ENCODE results near the gene NHLH1. TPM values are rescaled to one million over a fixed set of nuclear protein-coding genes. Genes with fewer than 3 reads are reported as not detected.

The NHLH1 gene
- total and polyA plus RNA-seq, 4 experiments from 2014 or later, result 0.41 to 0.42 TPM; not detected in 2

- Histone ChIP-seq H3K9me3 (ENCODE audit: control insufficient read depth in 1 of 2, low read length in 2 of 2) (no peaks in the 10 kb centered on the region), H3K27ac (ENCODE audit: low read depth, low read length) (no peak overlapping the region), H3K27me3 (ENCODE audit: insufficient read depth, low read length) (no peaks in the 10 kb centered on the region), H3K4me1 (ENCODE audit: insufficient read depth, low read length) (no peaks in the 10 kb centered on the region), H3K36me3 (ENCODE audit: insufficient read depth, low read length) (no peaks in the 10 kb centered on the region), H3K4me3 (ENCODE audit: low read length in 2 of 2) (no peak overlapping the region)
- intact Hi-C loops (cut with micrococcal nuclease), result no loop called here
- H3K4me1 Mint-ChIP-seq, result no peaks in the 10 kb centered on the region
- ChIA-PET CTCF (ENCODE audit: partially characterized antibody) (no interaction called here), POLR2A (ENCODE audit: partially characterized antibody) (no interaction called here)
- H3K27me3 Mint-ChIP-seq, result peaks cover 0 to 3% of the 10 kb centered on the region in 2 donors
- no peak for DNase-seq
- no peak overlapping the region for H3K4me3 Mint-ChIP-seq
- no peak overlapping the region for H3K27ac Mint-ChIP-seq
- no peaks in the 10 kb centered on the region for H3K36me3 Mint-ChIP-seq
- no peaks in the 10 kb centered on the region for H3K9me3 Mint-ChIP-seq
Observed at GRCh38 chr1:160408864-160409263, 42.0 kb downstream of the NHLH1 start.

- no peaks in the 10 kb centered on the region for H3K9me3 Mint-ChIP-seq
- Histone ChIP-seq H3K36me3 (ENCODE audit: insufficient read depth, low read length) (no peaks in the 10 kb centered on the region), H3K9me3 (ENCODE audit: control insufficient read depth in 1 of 2, low read length in 2 of 2) (no peaks in the 10 kb centered on the region), H3K27ac (ENCODE audit: low read depth, low read length) (no peak overlapping the region), H3K27me3 (ENCODE audit: insufficient read depth, low read length) (no peaks in the 10 kb centered on the region), H3K4me3 (ENCODE audit: low read length in 2 of 2) (no peak overlapping the region), H3K4me1 (ENCODE audit: insufficient read depth, low read length) (no peaks in the 10 kb centered on the region)
- no peaks in the 10 kb centered on the region for H3K4me1 Mint-ChIP-seq
- no peak overlapping the region for H3K4me3 Mint-ChIP-seq
- CTCF ChIA-PET (ENCODE audit: partially characterized antibody), result no interaction called here
- peaks cover 0 to 3% of the 10 kb centered on the region in 2 donors for H3K27me3 Mint-ChIP-seq
- no peak for DNase-seq
- no peak overlapping the region for H3K27ac Mint-ChIP-seq
- intact Hi-C loops (cut with micrococcal nuclease), result no loop called here
- no peaks in the 10 kb centered on the region for H3K36me3 Mint-ChIP-seq
- POLR2A ChIA-PET (ENCODE audit: partially characterized antibody), result no interaction called here
Observed at GRCh38 chr1:160409486-160409885, 42.6 kb downstream of the NHLH1 start.

DNA sequence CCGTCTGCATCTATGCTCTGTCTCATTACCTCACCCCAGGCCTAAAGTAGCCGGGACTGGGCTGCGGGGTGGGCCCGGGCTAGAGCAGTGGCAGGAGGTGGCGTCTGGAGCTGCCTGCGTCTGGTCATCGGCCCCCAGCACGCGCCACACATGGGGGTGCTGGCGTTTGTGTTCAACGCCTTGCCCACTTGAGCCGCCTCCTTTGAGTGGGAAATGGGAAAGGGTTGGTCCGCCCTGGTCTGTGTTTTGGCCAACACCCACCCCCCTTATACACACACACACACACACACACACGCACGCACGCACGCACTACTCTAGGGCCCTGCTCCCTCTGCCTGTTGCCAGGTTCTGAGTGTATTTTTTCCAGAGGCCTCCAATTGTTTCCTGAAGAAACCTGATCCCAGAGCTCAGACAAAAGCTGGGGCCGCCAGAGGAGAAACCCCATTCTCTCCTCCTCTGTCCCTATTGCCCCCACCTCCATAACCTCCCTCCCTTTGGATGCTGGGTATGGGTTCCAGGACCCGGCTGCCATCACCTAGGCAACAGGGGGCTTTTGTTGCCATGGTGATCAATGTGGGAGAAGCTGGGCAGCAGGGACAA, 43.6 kb downstream of the NHLH1 start:
- peaks cover 0 to 4% of the 10 kb centered on the region in 2 donors for H3K27me3 Mint-ChIP-seq
- H3K4me1 Mint-ChIP-seq, result no peaks in the 10 kb centered on the region
- H3K36me3 ChIP-seq (ENCODE audit: insufficient read depth, low read length), result no peaks in the 10 kb centered on the region
- no peak overlapping the region for H3K27ac ChIP-seq (ENCODE audit: low read depth, low read length)
- no peaks in the 10 kb centered on the region for H3K36me3 Mint-ChIP-seq
- no peaks in the 10 kb centered on the region for H3K27me3 ChIP-seq (ENCODE audit: insufficient read depth, low read length)
- no peak overlapping the region for H3K4me3 Mint-ChIP-seq
- ChIA-PET CTCF (ENCODE audit: partially characterized antibody) (no interaction called here), POLR2A (ENCODE audit: partially characterized antibody) (no interaction called here)
- DNase-seq, result no peak
- no peaks in the 10 kb centered on the region for H3K4me1 ChIP-seq (ENCODE audit: insufficient read depth, low read length)
- H3K9me3 Mint-ChIP-seq, result no peaks in the 10 kb centered on the region
- H3K9me3 ChIP-seq (ENCODE audit: control insufficient read depth in 1 of 2, low read length in 2 of 2), result no peaks in the 10 kb centered on the region
- H3K4me3 ChIP-seq (ENCODE audit: low read length in 2 of 2), result no peak overlapping the region
- H3K27ac Mint-ChIP-seq, result no peak overlapping the region
- intact Hi-C loops (cut with micrococcal nuclease), result no loop called here

DNA sequence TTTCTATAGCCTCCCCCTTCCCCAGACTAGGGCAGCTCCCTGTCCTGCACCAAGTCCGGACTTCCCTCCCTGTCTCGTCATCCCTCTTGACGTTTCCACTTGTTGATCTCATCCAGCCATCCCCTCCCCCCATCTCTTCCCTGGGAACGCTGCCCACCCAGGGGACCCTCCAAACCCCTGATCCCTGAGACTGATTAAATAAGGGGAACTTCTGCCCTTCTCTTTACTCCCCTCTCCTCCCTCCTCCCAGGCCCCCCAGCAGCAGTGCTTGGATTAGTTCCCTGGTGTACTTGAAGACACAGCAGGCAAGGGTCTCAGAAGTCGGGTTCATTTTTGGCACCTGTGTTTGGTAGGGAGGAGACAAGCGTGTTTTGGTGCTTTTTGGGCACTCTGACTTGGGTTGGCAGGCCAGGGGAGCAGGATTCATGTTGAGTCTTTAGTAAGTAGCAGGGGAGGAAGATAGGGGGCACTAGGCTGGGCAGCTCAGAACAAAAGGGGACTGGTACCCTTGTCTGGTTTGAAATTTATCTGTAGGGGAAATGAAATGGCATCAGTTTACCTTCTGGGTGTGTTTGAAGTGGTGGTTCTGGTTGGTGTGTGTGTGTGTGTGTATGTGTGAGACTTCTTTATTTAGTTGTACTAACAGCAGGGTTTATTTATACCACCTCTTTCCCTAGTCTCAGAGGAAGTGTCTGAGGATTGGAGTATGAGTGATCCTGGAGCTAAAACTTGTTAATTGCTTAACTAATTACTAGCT, 44.6 kb downstream of the NHLH1 start:
- peaks cover 0 to 4% of the 10 kb centered on the region in 2 donors for H3K27me3 Mint-ChIP-seq
- H3K27ac Mint-ChIP-seq, result no peak overlapping the region
- intact Hi-C loops (cut with micrococcal nuclease), result no loop called here
- Histone ChIP-seq H3K36me3 (ENCODE audit: insufficient read depth, low read length) (no peaks in the 10 kb centered on the region), H3K27me3 (ENCODE audit: insufficient read depth, low read length) (no peaks in the 10 kb centered on the region), H3K4me3 (ENCODE audit: low read length in 2 of 2) (no peak overlapping the region), H3K27ac (ENCODE audit: low read depth, low read length) (no peak overlapping the region), H3K4me1 (ENCODE audit: insufficient read depth, low read length) (no peaks in the 10 kb centered on the region), H3K9me3 (ENCODE audit: control insufficient read depth in 1 of 2, low read length in 2 of 2) (no peaks in the 10 kb centered on the region)
- no peaks in the 10 kb centered on the region for H3K9me3 Mint-ChIP-seq
- no peak overlapping the region for H3K4me3 Mint-ChIP-seq
- H3K4me1 Mint-ChIP-seq, result no peaks in the 10 kb centered on the region
- POLR2A ChIA-PET (ENCODE audit: partially characterized antibody), result no interaction called here
- CTCF ChIA-PET (ENCODE audit: partially characterized antibody), result interaction anchor here (1.1 kb wide), 1 partner anchor 56 kb away, joined by 3 read pairs; no protein-coding TSS in a partner anchor
- no peaks in the 10 kb centered on the region for H3K36me3 Mint-ChIP-seq
- no peak for DNase-seq

- no peak for DNase-seq
- Mint-ChIP-seq H3K4me3 (no peak overlapping the region), H3K36me3 (no peaks in the 10 kb centered on the region), H3K27ac (no peak overlapping the region), H3K27me3 (peaks cover 0 to 4% of the 10 kb centered on the region in 2 donors), H3K4me1 (no peaks in the 10 kb centered on the region), H3K9me3 (no peaks in the 10 kb centered on the region)
- Histone ChIP-seq H3K4me3 (ENCODE audit: low read length in 2 of 2) (no peak overlapping the region), H3K27ac (ENCODE audit: low read depth, low read length) (no peak overlapping the region), H3K27me3 (ENCODE audit: insufficient read depth, low read length) (no peaks in the 10 kb centered on the region), H3K36me3 (ENCODE audit: insufficient read depth, low read length) (no peaks in the 10 kb centered on the region), H3K4me1 (ENCODE audit: insufficient read depth, low read length) (no peaks in the 10 kb centered on the region), H3K9me3 (ENCODE audit: control insufficient read depth in 1 of 2, low read length in 2 of 2) (no peaks in the 10 kb centered on the region)
- ChIA-PET POLR2A (ENCODE audit: partially characterized antibody) (no interaction called here), CTCF (ENCODE audit: partially characterized antibody) (interaction anchor here (1.1 kb wide), 1 partner anchor 57 kb away, joined by 3 read pairs; no protein-coding TSS in a partner anchor)
- intact Hi-C loops (cut with micrococcal nuclease), result no loop called here
Observed at GRCh38 chr1:160412028-160412362, 45.1 kb downstream of the NHLH1 start.

- Histone ChIP-seq H3K4me1 (ENCODE audit: insufficient read depth, low read length) (no peaks in the 10 kb centered on the region), H3K9me3 (ENCODE audit: control insufficient read depth in 1 of 2, low read length in 2 of 2) (no peaks in the 10 kb centered on the region), H3K4me3 (ENCODE audit: low read length in 2 of 2) (no peak overlapping the region), H3K27me3 (ENCODE audit: insufficient read depth, low read length) (no peaks in the 10 kb centered on the region), H3K36me3 (ENCODE audit: insufficient read depth, low read length) (no peaks in the 10 kb centered on the region), H3K27ac (ENCODE audit: low read depth, low read length) (no peak overlapping the region)
- ChIA-PET CTCF (ENCODE audit: partially characterized antibody) (no interaction called here), POLR2A (ENCODE audit: partially characterized antibody) (no interaction called here)
- Mint-ChIP-seq H3K27me3 (peaks cover 0 to 4% of the 10 kb centered on the region in 2 donors), H3K4me3 (no peak overlapping the region), H3K27ac (no peak overlapping the region), H3K36me3 (no peaks in the 10 kb centered on the region), H3K9me3 (no peaks in the 10 kb centered on the region), H3K4me1 (no peaks in the 10 kb centered on the region)
- no peak for DNase-seq
- intact Hi-C loops (cut with micrococcal nuclease), result no loop called here
Observed at GRCh38 chr1:160413716-160414115, 46.8 kb downstream of the NHLH1 start.

DNA sequence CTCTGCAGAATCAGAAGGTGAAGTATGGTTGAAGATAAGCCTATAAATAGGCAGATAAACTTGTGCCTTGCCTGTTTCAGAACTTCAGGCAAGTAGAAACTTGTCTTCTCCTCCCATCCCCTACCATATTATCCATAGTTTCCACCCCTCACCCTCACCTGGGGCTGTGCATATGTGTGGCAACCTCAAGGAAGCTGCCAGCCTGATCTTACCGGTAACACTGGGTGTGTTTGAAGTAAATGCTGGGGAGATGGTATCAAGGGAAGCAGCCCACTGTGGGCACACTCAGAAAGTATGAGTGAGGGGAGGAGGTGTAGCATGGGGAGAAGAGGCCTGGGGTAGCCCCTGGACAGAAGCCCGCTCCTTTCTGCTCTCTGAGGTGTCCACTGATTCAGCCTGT, 48.0 kb downstream of the NHLH1 start:
- H3K27me3 Mint-ChIP-seq, result peaks cover 0 to 4% of the 10 kb centered on the region in 2 donors
- H3K36me3 ChIP-seq (ENCODE audit: insufficient read depth, low read length), result no peaks in the 10 kb centered on the region
- CTCF ChIA-PET (ENCODE audit: partially characterized antibody), result no interaction called here
- H3K27ac Mint-ChIP-seq, result peak overlapping the region in 1 of 7 donors; percentile 48
- H3K27ac ChIP-seq (ENCODE audit: low read depth, low read length), result no peak overlapping the region
- no peaks in the 10 kb centered on the region for H3K27me3 ChIP-seq (ENCODE audit: insufficient read depth, low read length)
- DNase-seq, result no peak
- H3K9me3 Mint-ChIP-seq, result no peaks in the 10 kb centered on the region
- no peaks in the 10 kb centered on the region for H3K4me1 ChIP-seq (ENCODE audit: insufficient read depth, low read length)
- intact Hi-C loops (cut with micrococcal nuclease), result no loop called here
- no peaks in the 10 kb centered on the region for H3K36me3 Mint-ChIP-seq
- POLR2A ChIA-PET (ENCODE audit: partially characterized antibody), result no interaction called here
- no peaks in the 10 kb centered on the region for H3K9me3 ChIP-seq (ENCODE audit: control insufficient read depth in 1 of 2, low read length in 2 of 2)
- H3K4me1 Mint-ChIP-seq, result no peaks in the 10 kb centered on the region
- no peak overlapping the region for H3K4me3 Mint-ChIP-seq
- H3K4me3 ChIP-seq (ENCODE audit: low read length in 2 of 2), result no peak overlapping the region
